ENCODE data around the gene SCD. TPM values are rescaled to one million over a fixed set of nuclear protein-coding genes. Genes with fewer than 3 reads are reported as not detected.

Gene SCD
- total and polyA plus RNA-seq, 9 of the 15 experiments (the other 6 are each of a cell fraction or from before 2014, with no cell fraction given): 114 to 486 (median 188) TPM

GRCh38 chr10:100374200-100374655, 27.2 kb downstream of the SCD start (continued):
- no peak for TF ChIP-seq CHD7 (IDR thresholded peaks at IDR 0.05; ENCODE audit: low read depth, low read length)
- no peak for TF ChIP-seq NCOA4 (IDR thresholded peaks at IDR 0.05; ENCODE audit: partially characterized antibody)
- no peak for TF ChIP-seq ZNF24 (IDR thresholded peaks at IDR 0.05)
- TF ChIP-seq NCOA6 (IDR thresholded peaks at IDR 0.05): no peak
- no peak for TF ChIP-seq ZNF143 (CRISPR knock-in tag; IDR thresholded peaks at IDR 0.05)
- TF ChIP-seq ZBTB8A (IDR thresholded peaks at IDR 0.05; ENCODE audit: partially characterized antibody): no peak
- TF ChIP-seq GTF2A2 (tag; IDR thresholded peaks at IDR 0.05): no peak
